NCI-H2107 treated with DMSO at 0.1 percent for 48 hours (cell line): Measurements from ENCODE around the gene KRTAP10-6.
"Not testable (repeated sequence)": the region's sequence is repeated elsewhere in the genome, so short reads cannot be mapped to it uniquely, and the experiment has no call there.

Experiments used
- DNase-seq: peaks from one replicate; lab custom pipeline; 2025; ENCODE audit not compliant: unreplicated experiment; lab: John Stamatoyannopoulos, UW

The KRTAP10-6 gene

DNA sequence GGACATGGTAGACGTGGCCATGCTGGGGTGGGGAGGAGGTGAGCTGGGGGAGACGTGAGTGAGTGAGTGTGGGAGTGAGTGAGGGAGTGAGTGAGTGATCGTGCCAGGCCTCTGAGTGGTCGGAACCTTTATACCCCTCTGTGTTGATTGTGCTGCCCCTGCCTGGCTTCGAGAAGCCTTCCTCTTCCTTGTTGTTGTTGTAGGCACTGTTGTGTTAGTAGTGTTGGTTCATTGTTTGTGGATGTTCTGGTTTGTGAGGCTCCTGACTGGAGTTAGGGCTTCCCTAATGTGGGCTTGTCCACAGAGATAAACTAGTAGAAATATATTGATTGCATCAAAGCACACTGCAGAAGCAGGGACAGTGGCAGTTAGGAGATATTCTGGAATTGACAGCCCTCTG is 33.6 kb downstream of the KRTAP10-6 start, which contains the start of gene KRTAP10-3:
Gene KRTAP10-3 (minus strand): TSS at position 101 of the 400 bp plus-strand sequence. CDS start 80 bp downstream, at position 21.
- DNase-seq: no peak

DNA sequence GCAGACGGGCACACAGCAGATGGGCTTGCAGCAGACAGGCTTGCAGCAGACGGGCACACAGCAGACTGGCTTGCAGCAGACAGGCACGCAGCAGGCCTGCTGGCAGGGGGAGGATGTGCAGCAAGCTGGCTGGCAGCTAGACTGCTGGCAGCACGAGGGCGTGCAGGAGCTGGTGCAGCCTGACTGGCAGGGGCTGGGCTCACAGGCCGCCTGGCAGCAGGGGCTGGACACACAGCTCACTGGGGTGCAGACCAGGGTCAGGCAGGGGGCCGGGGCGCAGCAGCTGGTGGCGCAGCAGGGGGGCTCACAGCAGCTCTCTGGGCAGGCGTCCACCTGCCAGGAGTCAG is 34.0 kb downstream of the KRTAP10-6 start:
- not testable (repeated sequence) for DNase-seq

DNA sequence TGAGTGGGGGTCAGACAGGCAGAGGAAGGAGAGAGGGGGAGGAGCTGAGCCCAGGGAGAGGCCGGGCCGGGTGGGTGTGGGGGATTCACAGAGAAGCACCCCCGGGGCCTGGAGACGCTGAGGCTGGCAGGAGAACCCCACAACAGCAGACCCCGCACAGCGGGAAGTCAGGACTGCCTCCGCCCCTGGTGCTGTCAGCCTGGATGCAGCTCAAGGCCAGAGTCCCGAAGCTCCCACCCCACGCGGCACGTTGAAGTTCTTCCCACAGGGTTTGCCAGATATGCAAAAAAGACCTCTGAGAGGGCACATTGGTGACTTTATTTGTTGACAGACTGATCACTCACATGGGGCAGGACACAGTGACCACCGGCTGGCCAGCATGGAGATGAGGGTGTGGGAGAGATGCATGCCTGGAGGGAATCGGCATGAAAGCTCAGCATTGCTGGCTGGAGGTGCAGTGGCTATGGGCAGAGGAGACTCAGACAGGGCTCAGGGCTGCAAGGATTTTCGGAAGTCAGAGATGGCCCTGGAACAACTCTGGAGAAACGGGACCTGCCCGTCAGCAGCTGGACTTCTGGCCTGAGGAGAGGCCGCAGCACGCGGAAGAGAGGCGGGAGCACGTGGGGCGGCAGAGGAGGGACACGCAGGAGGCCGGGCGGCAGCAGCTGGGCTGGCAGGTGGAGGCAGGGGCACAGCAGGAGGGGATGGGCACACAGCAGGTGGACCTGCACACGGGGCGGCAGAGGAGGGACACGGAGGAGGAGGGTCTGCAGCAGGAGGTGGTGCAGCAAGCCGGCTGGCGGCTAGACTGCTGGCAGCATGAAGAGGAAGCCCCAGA is 34.6 kb downstream of the KRTAP10-6 start:
- no peak for DNase-seq

DNA sequence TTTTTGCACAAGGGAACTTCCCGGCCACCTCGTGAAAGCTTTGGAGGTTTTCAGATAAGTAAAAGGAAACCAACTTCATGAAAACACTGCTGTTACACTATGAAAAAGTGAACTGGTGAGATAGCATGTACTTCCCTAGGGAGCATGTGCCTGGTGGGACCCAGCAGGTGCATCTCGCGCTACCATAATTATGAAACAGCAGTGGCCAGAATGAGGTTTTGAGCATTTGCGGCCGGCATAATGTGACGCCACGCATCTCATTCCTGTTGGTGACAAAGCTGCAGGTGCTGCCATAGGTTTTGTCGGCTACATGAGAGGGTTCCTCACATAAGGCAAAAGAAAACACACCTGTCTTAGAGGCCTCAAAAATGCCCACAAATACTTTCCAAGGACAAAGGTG is 35.4 kb downstream of the KRTAP10-6 start:
- DNase-seq: peak; percentile 97

DNA sequence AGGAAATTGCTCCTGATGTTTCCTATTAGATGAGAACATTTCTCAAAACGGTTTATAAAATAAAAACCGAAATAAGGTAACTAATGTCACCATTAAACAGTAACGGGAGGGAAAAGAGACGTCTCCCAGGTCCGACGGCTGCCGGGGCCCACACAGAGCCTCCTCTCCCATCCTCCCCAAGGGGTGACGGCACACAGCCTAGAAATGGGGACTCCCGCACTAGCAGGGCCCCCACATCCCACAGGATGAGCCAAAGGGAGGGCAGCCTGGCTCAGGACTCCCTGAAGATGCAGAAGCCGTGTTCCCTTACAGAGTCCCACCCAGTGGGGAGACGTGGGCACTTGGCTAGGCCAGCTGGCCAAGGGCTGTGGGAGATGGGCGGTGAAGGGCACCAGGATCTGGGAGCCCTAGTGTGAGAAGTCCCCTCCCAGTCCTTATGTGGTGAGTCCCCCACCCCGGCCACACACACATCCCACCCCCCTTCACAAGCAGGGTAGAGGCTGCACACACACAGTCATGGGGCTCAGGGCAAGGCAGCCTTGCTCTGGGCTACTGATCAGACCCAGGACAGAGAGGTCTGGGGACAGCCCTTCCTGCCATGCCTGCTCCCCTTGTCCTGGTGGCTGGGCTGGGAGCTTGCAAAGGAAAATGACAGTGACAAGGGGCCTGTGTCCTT is 37.0 kb downstream of the KRTAP10-6 start:
- no peak for DNase-seq

DNA sequence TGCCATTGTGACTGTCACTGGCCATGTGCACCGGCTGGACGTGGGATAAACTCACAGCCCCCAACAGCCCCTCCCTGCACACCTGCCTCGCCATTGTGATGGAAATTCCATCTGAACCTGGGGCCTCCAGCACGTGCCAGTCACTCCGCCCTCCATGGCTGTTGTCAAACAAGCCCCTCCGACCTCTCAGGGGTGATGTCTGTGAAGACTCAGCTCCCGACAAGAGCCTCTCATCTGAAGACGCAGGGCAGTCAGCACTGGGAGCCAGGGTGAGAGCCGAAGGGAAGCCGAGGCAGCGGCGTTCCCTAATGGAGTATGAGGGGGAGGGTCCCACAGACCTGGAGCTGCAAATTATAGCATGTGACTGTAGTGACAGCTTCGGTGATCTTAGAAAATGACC is 39.6 kb downstream of the KRTAP10-6 start:
- DNase-seq: no peak

DNA sequence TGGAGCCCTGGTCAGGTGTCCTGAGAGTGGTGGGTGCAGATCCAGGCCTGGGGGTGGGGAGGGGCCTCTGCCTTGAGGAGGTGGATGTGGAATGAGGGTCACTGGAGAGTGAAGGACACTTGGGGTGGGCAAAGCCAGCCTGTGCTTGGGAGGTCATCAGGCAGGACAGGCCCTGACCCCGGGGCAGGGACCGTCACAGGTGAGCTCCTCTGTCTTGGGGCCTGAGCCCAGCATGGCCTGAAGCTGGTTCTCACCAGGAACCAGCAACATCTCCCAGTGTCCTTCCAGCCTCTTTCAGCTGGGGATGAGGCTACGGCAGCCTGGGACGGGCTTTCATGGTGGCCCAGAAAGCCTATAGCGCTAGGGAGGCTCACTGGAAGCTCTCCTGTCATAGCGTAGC is 40.2 kb downstream of the KRTAP10-6 start:
- DNase-seq: no peak

DNA sequence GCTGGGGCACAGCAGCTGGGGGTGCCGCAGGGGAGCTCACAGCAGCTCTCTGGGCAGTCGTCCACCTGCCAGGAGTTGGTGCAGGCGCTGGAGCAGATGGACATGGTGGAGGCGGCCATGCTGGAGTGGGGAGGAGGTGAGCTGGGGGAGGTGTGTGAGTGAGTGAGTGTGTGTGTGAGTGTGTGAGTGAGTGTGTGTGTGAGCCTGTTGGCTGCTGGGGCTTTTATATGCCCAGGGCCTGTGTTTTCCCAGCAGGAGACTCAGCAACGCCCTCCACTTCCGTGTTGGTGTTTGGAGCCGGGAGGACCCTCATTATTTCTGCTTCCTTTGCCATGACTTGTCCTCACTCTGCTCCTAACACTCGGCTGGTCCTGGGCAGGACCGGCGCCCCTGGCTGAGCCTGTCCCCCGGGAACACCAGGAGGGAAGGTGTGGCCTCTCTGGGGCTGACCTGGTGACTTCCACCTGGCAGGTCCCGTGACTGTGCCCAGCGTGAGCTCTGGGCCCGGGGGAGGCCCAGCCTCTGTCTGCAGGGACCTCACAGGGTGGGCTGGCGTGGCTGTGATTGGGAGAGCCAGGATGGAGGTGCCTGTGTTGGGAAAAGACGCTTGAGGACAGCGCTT is 40.9 kb downstream of the KRTAP10-6 start, which contains the start of gene KRTAP10-2:
Gene KRTAP10-2 (minus strand): TSS at position 166 of the 622 bp plus-strand sequence. CDS start 47 bp downstream, at position 119.
- DNase-seq: peak; percentile 19

DNA sequence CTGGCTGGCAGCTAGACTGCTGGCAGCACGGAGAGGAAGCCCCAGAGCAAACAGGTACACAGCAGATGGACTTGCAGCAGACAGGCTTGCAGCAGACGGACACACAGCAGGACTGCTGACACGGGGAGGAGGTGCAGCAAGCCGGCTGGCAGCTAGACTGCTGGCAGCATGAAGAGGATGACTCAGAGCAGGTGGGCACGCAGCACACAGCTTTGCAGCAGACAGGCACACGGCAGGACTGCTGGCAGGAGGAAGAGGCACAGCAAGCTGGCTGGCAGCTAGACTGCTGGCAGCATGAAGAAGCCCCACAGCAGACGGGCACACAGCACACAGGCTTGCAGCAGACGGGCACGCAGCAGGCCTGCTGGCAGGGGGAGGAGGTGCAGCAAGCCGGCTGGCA is 41.5 kb downstream of the KRTAP10-6 start:
- no peak for DNase-seq

DNA sequence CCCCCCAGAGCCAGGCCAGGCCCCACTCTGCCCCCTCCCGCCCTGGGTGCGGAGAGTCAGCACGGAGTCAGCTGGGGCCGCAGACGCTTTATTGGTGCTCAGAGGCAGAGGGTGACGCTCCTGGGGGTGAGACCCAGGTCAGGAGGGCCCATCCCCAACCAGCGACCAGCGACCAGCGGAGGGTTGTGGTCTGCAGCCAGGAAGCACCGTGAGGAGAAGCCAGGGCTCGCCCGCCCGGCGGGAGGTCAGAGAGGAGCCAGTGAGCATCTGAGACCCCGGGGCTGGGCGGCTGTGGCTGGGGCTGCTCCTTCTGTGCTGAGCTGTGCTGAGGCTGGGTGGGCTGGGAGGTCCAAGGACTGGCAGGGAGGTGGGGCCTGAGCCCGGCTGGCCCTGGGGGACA is 42.0 kb downstream of the KRTAP10-6 start:
- DNase-seq: not testable (repeated sequence)

DNA sequence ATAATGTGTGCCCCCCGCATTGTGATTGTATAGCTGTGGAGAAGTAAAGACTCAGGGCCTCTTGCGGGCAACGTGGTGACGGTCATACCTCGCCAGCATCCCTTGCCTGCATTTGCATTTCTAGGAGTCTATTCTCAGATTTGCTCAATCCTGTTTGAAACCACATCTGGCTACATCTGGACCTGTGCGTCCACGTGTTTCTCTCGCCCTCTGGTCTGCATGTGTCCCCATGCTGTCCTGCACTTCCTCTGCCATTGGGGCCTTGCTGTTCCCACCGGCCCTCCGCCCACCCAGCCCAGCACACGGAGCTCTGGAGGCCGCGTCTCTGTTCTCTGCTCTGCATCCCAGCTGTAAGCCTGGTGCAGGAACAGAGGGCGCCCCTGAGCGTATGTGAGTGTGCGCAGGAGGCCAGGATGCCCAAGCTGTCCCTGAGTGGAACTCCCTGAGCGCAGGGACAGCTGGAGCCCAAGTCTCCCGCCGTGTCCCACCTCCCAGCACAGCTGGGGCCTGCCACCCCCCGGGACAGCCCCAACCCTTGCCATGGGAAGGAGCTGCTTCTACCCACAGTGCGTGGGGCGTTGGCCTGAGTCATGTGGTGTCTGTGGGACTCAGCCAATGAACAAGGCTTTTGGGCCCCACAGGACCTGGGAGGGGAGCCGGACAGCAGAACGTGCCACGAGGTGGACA is 42.6 kb downstream of the KRTAP10-6 start:
- DNase-seq: no peak

DNA sequence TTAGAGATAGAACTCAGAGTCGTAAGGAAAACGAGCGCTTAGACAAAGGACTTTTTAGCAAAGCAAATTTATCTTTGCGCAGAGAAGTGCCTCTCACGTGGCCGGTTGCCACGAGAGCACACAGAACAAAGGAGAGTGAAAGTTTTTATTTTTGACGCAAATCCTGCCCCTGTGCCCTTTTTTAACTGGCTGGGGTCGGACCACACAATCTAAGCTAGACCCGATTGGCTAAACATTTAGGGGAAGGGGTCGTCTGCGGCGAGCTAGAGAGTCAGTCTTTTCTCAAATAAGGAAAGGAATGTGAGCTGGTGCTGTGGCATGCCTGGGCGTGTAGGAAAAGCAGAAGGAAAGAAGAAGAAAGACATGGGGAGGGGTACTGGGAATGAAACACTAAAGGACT is 43.4 kb downstream of the KRTAP10-6 start:
- no peak for DNase-seq

DNA sequence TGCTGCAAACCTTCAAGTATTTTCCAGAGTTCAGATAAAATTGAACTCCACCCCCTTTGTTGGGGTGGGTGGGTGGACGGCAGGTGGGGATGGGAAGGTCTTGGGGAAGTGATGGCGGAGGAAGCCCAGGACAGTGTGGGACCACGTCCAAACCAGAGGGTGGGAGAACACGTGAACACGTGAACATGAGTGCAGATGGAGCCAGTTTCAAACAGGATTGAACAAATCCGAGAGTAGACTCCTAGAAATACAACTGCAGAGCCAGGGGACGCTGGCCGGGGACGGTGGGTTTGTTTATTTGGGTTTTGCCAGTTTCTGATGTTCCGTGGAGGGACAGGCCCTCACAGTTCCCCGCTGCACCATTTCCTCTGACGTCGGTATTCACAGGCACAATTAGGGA is 43.9 kb downstream of the KRTAP10-6 start:
- DNase-seq: no peak

DNA sequence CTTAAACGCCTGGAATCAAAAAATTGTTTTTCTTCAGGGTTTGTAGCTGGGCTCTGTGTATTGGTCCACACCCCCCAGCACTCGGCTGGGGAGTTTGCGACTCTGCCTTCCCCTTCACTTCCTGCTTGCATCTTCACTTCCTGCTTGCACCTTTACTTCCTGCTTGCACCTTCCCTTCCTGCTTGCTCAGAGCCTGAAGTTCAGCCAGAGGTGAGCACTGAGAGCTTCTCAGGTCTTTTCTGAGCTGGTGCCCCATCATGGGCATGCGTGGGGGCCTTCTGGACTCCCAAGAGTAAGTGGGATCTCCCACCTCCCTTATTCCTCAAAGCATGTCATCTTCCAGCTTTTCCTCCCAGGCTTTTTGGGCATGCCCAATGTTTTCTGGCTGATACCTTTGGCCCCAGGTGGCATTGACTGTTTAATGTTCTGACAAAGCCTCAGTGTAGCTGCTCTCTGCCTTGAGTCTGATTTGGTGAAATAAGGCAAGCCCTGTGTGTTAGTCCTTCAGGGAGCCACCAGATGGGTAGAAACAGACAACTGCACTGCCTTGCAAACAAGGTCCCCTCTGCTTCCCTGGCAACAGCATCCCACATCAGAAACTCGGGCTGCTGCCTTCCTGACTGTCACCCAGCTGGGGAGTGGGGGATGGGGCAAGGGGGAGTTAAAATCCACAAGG is 44.5 kb downstream of the KRTAP10-6 start:
- DNase-seq: no peak

DNA sequence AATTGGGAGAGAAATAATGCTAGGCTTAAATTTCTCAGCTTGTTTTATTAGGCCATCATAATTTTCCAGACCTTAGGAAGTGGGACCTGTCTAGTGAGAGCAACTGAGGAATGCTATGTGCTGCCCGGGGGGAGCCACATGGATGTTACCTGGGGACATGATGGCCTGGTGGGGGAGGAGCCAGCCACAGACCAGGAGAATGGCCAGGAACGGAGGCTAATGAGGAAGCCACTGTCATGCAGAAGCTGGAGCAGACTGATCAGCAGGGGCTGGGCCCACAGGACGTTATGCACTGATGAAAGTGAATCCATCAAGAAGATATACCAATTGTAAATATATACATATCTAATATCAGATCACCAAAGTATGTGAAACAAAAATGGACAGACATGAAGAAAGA is 47.7 kb downstream of the KRTAP10-6 start:
- DNase-seq: no peak

DNA sequence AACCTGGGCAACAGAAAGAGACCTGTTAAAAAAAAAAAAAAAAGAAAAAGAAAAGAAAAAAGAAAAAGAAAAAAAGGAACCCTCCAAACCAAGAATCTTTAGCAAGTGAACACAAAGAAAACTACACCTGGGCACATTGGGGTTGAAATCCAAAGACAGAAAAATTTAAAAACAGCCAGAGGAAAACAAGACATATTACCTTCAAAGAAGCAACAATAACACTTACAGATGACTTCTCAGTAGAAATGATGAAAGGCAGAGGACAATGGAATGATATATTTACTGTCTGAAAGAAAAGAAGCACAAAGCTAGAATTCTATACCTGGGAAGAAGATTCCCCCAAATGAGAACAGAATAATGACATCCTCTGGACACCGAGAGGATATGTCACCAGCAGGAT is 49.6 kb downstream of the KRTAP10-6 start:
- no peak for DNase-seq
